Activated CD8-positive, alpha-beta T cell treated with anti-CD3 and anti-CD28 coated beads for 36 hours (primary cell): ENCODE measurements around the gene SIGLEC12. TPM values are rescaled to one million over a fixed set of nuclear protein-coding genes. Genes with fewer than 3 reads are reported as not detected.
A peak's percentile ranks its signal among the peaks of the same experiment; 100 is the strongest.
"Not testable (repeated sequence)": the region's sequence is repeated elsewhere in the genome, so short reads cannot be mapped to it uniquely, and the experiment has no call there.

Experiments
- ATAC-seq: fragments of 200-7000 bp; cut with Tn5 transposase; one replicate; pipeline ENCODE4 v1.10.0; 2021; ENCODE audit warnings: mild to moderate bottlenecking, moderate library complexity
- CTCF ChIA-PET: fragments of 350-600 bp; sonication (Branson Sonifier 250); formaldehyde crosslinking; loops from one replicate; lab custom pipeline; 2021; ENCODE audit warnings: antibody characterized with exemption; lab: Charles Lee
- POLR2A ChIA-PET: fragments of 350-600 bp; sonication (Branson Sonifier 250); formaldehyde crosslinking; loops from one replicate; lab custom pipeline; 2021; ENCODE audit warnings: antibody characterized with exemption; lab: Charles Lee
- DNase-seq: peaks from one replicate; pipeline ENCODE4 v3.0.0-alpha.2; 2020
- H3K27ac Mint-ChIP-seq: one replicate; pipeline ENCODE4 v1.8.0; 2021; ENCODE audit warnings: mild to moderate bottlenecking, mixed read lengths
- H3K27me3 Mint-ChIP-seq: one replicate; pipeline ENCODE4 v1.8.0; 2021; ENCODE audit warnings: mixed read lengths
- H3K36me3 Mint-ChIP-seq: one replicate; pipeline ENCODE4 v1.8.0; 2021; ENCODE audit warnings: low read depth, mixed read lengths
- H3K4me1 Mint-ChIP-seq: one replicate; pipeline ENCODE4 v1.8.0; 2021; ENCODE audit warnings: low read depth, mixed read lengths
- H3K4me3 Mint-ChIP-seq: one replicate; pipeline ENCODE4 v1.8.0; 2021; ENCODE audit warnings: mild to moderate bottlenecking, moderate library complexity, mixed read lengths
- H3K9me3 Mint-ChIP-seq: one replicate; pipeline ENCODE4 v1.8.0; 2021; ENCODE audit warnings: mixed read lengths
- CTCF ChIP-seq: fragments of 200-600 bp; IDR thresholded peaks from one replicate; pipeline ENCODE4 v1.8.0; 2022; ENCODE audit warnings: antibody characterized with exemption, mild to moderate bottlenecking
- intact Hi-C: fragments of 100-400 bp; cut with micrococcal nuclease; formaldehyde crosslinking; loops from one replicate; pipeline ENCODE4 v1.10.0; 2022
- total RNA-seq, 2 experiments: library from RNA; stranded (reverse); gene quantifications; one replicate each; pipeline ENCODE4 v1.2.3, GENCODE V29; 2021

Gene SIGLEC12
- total RNA-seq, 2 experiments from 2014 or later: 0.34 to 0.43 TPM

DNA sequence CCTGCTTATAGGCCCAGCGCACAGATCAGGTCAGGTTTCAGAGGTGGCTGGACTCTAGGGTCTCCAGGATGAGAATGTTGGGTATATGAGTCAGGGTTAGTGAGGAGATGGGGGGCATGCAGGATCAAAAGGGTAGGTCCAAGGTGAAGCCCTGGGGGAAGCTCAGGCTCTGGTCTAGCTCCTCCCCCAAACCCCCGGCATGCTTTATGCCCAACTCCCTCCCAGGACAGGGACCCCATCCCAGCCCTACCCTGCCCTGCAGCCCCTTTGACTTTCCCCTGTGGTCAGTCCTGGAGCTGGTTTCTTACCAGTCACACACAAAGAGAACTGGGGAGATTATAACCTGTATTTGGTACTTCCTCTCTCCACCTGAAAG is 33.1 kb downstream of the SIGLEC12 start:
- H3K27me3 Mint-ChIP-seq: peaks cover 37% of the 10 kb centered on the region
- H3K4me1 Mint-ChIP-seq: peaks cover 32% of the 10 kb centered on the region
- no peak for TF ChIP-seq CTCF
- H3K9me3 Mint-ChIP-seq: no peaks in the 10 kb centered on the region
- no peak overlapping the region for H3K4me3 Mint-ChIP-seq
- intact Hi-C loops: no loop called here
- H3K36me3 Mint-ChIP-seq: no peaks in the 10 kb centered on the region
- no peak overlapping the region for H3K27ac Mint-ChIP-seq
- ATAC-seq (no peak), DNase-seq (no peak)
- POLR2A ChIA-PET: interaction anchor here (2.1 kb wide), 1 partner anchor 11 kb away, joined by 5 read pairs; no protein-coding TSS in a partner anchor
- CTCF ChIA-PET: interaction anchor here (1.9 to 3.4 kb wide), 3 partner anchors 14 to 189 kb away, joined by 6 to 19 read pairs (median 17); no protein-coding TSS in a partner anchor

- CTCF ChIA-PET: interaction anchor here (3.0 to 3.4 kb wide), 2 partner anchors 47 to 189 kb away, joined by 17 to 19 read pairs; no protein-coding TSS in a partner anchor
- H3K27me3 Mint-ChIP-seq: peaks cover 42% of the 10 kb centered on the region
- TF ChIP-seq CTCF: no peak
These were observed 33.6 kb downstream of the SIGLEC12 start for GRCh38 chr19:51467864-51468544.

GRCh38 chr19:51466723-51467122 is 34.9 kb downstream of the SIGLEC12 start:
- Mint-ChIP-seq H3K36me3 (no peaks in the 10 kb centered on the region), H3K4me3 (no peak overlapping the region), H3K27ac (no peak overlapping the region), H3K27me3 (peaks cover 51% of the 10 kb centered on the region), H3K4me1 (peaks cover 28% of the 10 kb centered on the region), H3K9me3 (no peaks in the 10 kb centered on the region)
- intact Hi-C loops: no loop called here
- no peak for TF ChIP-seq CTCF
- ATAC-seq (no peak), DNase-seq (no peak)
- CTCF ChIA-PET: interaction anchor here (0.9 to 3.4 kb wide), 3 partner anchors 45 to 190 kb away, joined by 3 to 19 read pairs (median 17); no protein-coding TSS in a partner anchor
- POLR2A ChIA-PET: interaction anchor here (0.6 to 2.1 kb wide), 2 partner anchors 12 to 49 kb away, joined by 4 to 5 read pairs; no protein-coding TSS in a partner anchor

More at GRCh38 chr19:51467864-51468544, 33.6 kb downstream of the SIGLEC12 start:
- Mint-ChIP-seq H3K27ac (no peak overlapping the region), H3K4me3 (no peak overlapping the region), H3K36me3 (no peaks in the 10 kb centered on the region), H3K4me1 (peaks cover 35% of the 10 kb centered on the region), H3K9me3 (no peaks in the 10 kb centered on the region)
- DNase-seq (no peak), ATAC-seq (no peak)
- intact Hi-C loops: no loop called here
- POLR2A ChIA-PET: interaction anchor here (2.1 kb wide), 1 partner anchor 11 kb away, joined by 5 read pairs; no protein-coding TSS in a partner anchor

DNA sequence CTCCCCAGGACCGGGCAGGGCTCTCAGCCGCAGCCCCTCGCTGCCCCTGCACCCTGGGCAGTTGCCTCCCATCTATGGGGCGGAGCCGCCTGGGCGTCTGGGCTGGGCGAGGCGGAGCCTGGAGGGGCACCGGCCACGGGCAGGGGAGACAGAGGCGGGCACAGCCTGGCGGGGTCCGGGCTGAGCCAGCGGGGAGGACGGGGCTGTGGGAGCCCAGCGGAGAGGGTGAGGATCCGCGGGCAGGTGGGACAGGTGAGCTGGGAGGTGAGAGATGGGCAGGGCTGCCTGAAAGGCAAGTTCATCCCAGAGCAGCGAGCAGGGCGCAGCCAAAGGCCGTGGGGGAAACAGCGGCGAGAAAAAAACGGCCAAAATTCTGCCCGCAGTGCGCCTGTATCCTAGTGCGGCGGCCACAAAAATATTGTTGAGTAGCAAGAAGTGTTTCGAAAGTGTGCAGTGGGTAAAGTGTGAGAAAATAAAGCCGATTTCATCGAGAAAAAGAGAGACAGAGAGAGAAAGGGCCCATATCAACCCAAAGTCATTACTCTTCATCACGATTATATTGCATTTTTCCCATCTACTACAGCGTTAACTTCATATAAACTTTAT is 37.5 kb downstream of the SIGLEC12 start:
- CTCF ChIA-PET, DNase-seq, H3K27ac Mint-ChIP-seq, intact Hi-C loops, H3K36me3 Mint-ChIP-seq, POLR2A ChIA-PET, H3K9me3 Mint-ChIP-seq: not testable (repeated sequence)
- peak; percentile 37 for ATAC-seq
- Mint-ChIP-seq H3K27me3 (peaks cover 59% of the 10 kb centered on the region), H3K4me1 (peaks cover 32% of the 10 kb centered on the region), H3K4me3 (peak overlapping the region; percentile 6)

- peaks cover 60% of the 10 kb centered on the region for H3K27me3 Mint-ChIP-seq
- TF ChIP-seq CTCF: no peak
- no peak overlapping the region for H3K4me3 Mint-ChIP-seq
- POLR2A ChIA-PET: interaction anchor here (1.6 kb wide), 1 partner anchor 22 kb away, joined by 5 read pairs; no protein-coding TSS in a partner anchor
- peaks cover 26% of the 10 kb centered on the region for H3K4me1 Mint-ChIP-seq
- no peak overlapping the region for H3K27ac Mint-ChIP-seq
- no peak for DNase-seq
- intact Hi-C loops: no loop called here
- CTCF ChIA-PET: interaction anchor here (1.1 to 4.0 kb wide), 3 partner anchors 10 to 52 kb away, joined by 3 to 34 read pairs (median 10); no protein-coding TSS in a partner anchor
- H3K9me3 Mint-ChIP-seq: no peaks in the 10 kb centered on the region
- no peaks in the 10 kb centered on the region for H3K36me3 Mint-ChIP-seq
- ATAC-seq: no peak
These were observed 38.9 kb downstream of the SIGLEC12 start for GRCh38 chr19:51462681-51463080.
